Measurements from ENCODE around the gene TUBB4B.

GRCh38 chr9:137254624-137255447, 13.7 kb downstream of the TUBB4B start, which contains the start of gene NELFB:
- TF ChIP-seq, protein P1, sequence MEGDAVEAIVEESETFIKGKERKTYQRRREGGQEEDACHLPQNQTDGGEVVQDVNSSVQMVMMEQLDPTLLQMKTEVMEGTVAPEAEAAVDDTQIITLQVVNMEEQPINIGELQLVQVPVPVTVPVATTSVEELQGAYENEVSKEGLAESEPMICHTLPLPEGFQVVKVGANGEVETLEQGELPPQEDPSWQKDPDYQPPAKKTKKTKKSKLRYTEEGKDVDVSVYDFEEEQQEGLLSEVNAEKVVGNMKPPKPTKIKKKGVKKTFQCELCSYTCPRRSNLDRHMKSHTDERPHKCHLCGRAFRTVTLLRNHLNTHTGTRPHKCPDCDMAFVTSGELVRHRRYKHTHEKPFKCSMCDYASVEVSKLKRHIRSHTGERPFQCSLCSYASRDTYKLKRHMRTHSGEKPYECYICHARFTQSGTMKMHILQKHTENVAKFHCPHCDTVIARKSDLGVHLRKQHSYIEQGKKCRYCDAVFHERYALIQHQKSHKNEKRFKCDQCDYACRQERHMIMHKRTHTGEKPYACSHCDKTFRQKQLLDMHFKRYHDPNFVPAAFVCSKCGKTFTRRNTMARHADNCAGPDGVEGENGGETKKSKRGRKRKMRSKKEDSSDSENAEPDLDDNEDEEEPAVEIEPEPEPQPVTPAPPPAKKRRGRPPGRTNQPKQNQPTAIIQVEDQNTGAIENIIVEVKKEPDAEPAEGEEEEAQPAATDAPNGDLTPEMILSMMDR (conservative IDR thresholded peaks at IDR 0.05; ENCODE audit: low read depth, low read length), result peak; percentile 17; the same call in 1 of the 2 replicates
- TF ChIP-seq POLR2A (IDR thresholded peaks at IDR 0.05; ENCODE audit: low read depth, low read length) (0 out of 2 replicates have a peak, but pooled peaks have one; percentile 22), CEBPB (IDR thresholded peaks at IDR 0.05; ENCODE audit: low read depth, low read length) (no peak), SMC3 (IDR thresholded peaks at IDR 0.05; ENCODE audit: low read depth, low read length) (no peak), USF2 (IDR thresholded peaks at IDR 0.05; ENCODE audit: low read depth, low read length) (0 out of 2 replicates have a peak, but pooled peaks have one; percentile 1), FOS (IDR thresholded peaks at IDR 0.05; ENCODE audit: low read depth, low read length) (no peak), RCOR1 (IDR thresholded peaks at IDR 0.05; ENCODE audit: insufficient replicate concordance, low read length) (peak; percentile 38), MAFK (IDR thresholded peaks at IDR 0.05; ENCODE audit: low read depth, low read length) (no peak), RFX5 (IDR thresholded peaks at IDR 0.05; ENCODE audit: low read depth, low read length) (no peak), CHD1 (IDR thresholded peaks at IDR 0.05; ENCODE audit: low read depth, low read length) (peak; percentile 61; the same call in 1 of the 2 replicates)
- TF ChIP-seq, protein P2, sequence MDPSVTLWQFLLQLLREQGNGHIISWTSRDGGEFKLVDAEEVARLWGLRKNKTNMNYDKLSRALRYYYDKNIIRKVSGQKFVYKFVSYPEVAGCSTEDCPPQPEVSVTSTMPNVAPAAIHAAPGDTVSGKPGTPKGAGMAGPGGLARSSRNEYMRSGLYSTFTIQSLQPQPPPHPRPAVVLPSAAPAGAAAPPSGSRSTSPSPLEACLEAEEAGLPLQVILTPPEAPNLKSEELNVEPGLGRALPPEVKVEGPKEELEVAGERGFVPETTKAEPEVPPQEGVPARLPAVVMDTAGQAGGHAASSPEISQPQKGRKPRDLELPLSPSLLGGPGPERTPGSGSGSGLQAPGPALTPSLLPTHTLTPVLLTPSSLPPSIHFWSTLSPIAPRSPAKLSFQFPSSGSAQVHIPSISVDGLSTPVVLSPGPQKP (IDR thresholded peaks at IDR 0.05; ENCODE audit: borderline replicate concordance, low read depth, low read length), result no peak

Data from IMR-90 (cell line).